IPS-20b (cell line): ENCODE results near the gene SF1.

ENCODE experiments used
- H3K27ac ChIP-seq: one replicate; pipeline ENCODE4 v1.5.1; 2013; ENCODE audit warnings: low read length
- H3K27me3 ChIP-seq: 2 replicates; pipeline ENCODE4 v1.6.1; 2013; ENCODE audit warnings: mild to moderate bottlenecking, low read length, inconsistent platforms; ENCODE audit not compliant: insufficient read depth
- H3K36me3 ChIP-seq: 2 replicates; pipeline ENCODE4 v1.6.1; 2013; ENCODE audit warnings: low read depth, mild to moderate bottlenecking, inconsistent platforms, low read length, moderate library complexity; ENCODE audit not compliant: insufficient read depth
- H3K4me1 ChIP-seq: 2 replicates; pipeline ENCODE4 v1.6.1; 2013; ENCODE audit warnings: mild to moderate bottlenecking, control low read depth, inconsistent platforms, low read length, moderate library complexity; ENCODE audit not compliant: insufficient read depth
- H3K4me3 ChIP-seq: 2 replicates; pipeline ENCODE4 v1.5.1; 2013; ENCODE audit warnings: mild to moderate bottlenecking, low read length, inconsistent platforms
- H3K9ac ChIP-seq: 2 replicates; pipeline ENCODE4 v1.6.1; 2013; ENCODE audit warnings: low read depth, mild to moderate bottlenecking, inconsistent platforms, low read length, moderate library complexity
- H3K9me3 ChIP-seq: 2 replicates; pipeline ENCODE4 v1.6.1; 2013; ENCODE audit warnings: mild to moderate bottlenecking, low read depth, low read length, inconsistent platforms; ENCODE audit not compliant: insufficient read depth

SF1 gene

GRCh38 chr11:64714666-64715065 lies 63.7 kb downstream of the SF1 start:
- Histone ChIP-seq H3K36me3 (no peaks in the 10 kb centered on the region), H3K4me1 (peaks cover 10% of the 10 kb centered on the region; the same call in 1 of the 2 replicates), H3K27ac (no peak overlapping the region), H3K9me3 (no peaks in the 10 kb centered on the region), H3K27me3 (peaks cover 83% of the 10 kb centered on the region), H3K9ac (no peak overlapping the region), H3K4me3 (no peak overlapping the region)
